Body of pancreas (tissue), 4 donors: Measurements from ENCODE around the gene SLC23A1. TPM values are rescaled to one million over a fixed set of nuclear protein-coding genes. Genes with fewer than 3 reads are reported as not detected.

ENCODE experiments used
- ATAC-seq: fragments of 150-250 bp; one replicate; pipeline ENCODE4 v1.9.1; 2016
- DNase-seq, 4 donors: peaks; one replicate each; pipeline ENCODE4 v3.0.0-alpha.2; 2019
- H3K27ac ChIP-seq, 4 donors: fragments of 200-600 bp; sonication (generic); 1 replicate in 3 of 4; 2 replicates in 1 of 4; pipeline versions ENCODE4 v1.5.1 to v1.6.1; 2016 to 2019; ENCODE audit warnings: mild to moderate bottlenecking in 1 of 4, mixed read lengths in 1 of 4, moderate library complexity in 1 of 4
- H3K27me3 ChIP-seq, 2 donors: fragments of 200-600 bp; sonication (generic); one replicate each; pipeline ENCODE4 v1.6.0; 2016; ENCODE audit warnings: mild to moderate bottlenecking in 1 of 2
- H3K36me3 ChIP-seq, 2 donors: fragments of 200-600 bp; sonication (generic); replicated peaks in 1 of 2; 2 replicates each; pipeline ENCODE4 v1.5.1; 2016; ENCODE audit warnings: low read depth in 2 of 2; ENCODE audit not compliant: insufficient read depth in 1 of 2
- H3K4me1 ChIP-seq: fragments of 200-600 bp; sonication (generic); one replicate; pipeline ENCODE4 v1.6.0; 2016
- H3K4me3 ChIP-seq, 2 donors: fragments of 200-600 bp; sonication (generic); 1 replicate in 1 of 2; 2 replicates in 1 of 2; pipeline ENCODE4 v1.5.1; 2016 to 2019
- H3K9me3 ChIP-seq, 3 donors: fragments of 200-600 bp; sonication (generic); 1 replicate in 2 of 3; 2 replicates in 1 of 3; pipeline ENCODE4 v1.5.1; 2016
- CTCF ChIP-seq, 7 experiments: fragments of 450-650 bp in 4 of 7; fragments of 200-600 bp in 3 of 7; sonication (generic) in 3 of 7; IDR thresholded peaks; one replicate each; pipeline ENCODE4 v1.5.1; 2016 to 2019; ENCODE audit warnings: antibody characterized with exemption in 7 of 7
- POLR2A ChIP-seq, 3 donors: fragments of 450-650 bp; IDR thresholded peaks; one replicate each; pipeline ENCODE4 v1.6.1; 2016; ENCODE audit warnings: antibody characterized with exemption in 3 of 3, mild to moderate bottlenecking in 2 of 3
- WGBS, 2 donors: methylation state at CpG; one replicate each; pipeline ENCODE4 v1.1.5; 2017; 5-methylcytosine and 5-hydroxymethylcytosine counted together
- intact Hi-C: fragments of 100-400 bp; cut with DNase I; formaldehyde crosslinking; loops from one replicate; pipeline ENCODE4 v1.15.1; 2023
- total RNA-seq, 2 donors: library from RNA; depleted of rRNA; stranded (reverse); fragments of >200 nt; gene quantifications; one replicate each; pipeline ENCODE4 v1.1.0, GENCODE V29; 2016

The SLC23A1 gene
- total RNA-seq, 2 donors from 2014 or later: 0.66 to 0.78 TPM

GRCh38 chr5:139371482-139372435 is 11.3 kb downstream of the SLC23A1 start:
- WGBS, 2 donors: 78 to 87% methylated on average over 7 of the region's 7 CpGs
- intact Hi-C loops: no loop called here
- Histone ChIP-seq H3K27me3 (no peaks in the 10 kb centered on the region), H3K4me1 (peaks cover 10% of the 10 kb centered on the region), H3K36me3 (peaks cover 4 to 8% of the 10 kb centered on the region in 2 donors), H3K9me3 (no peaks in the 10 kb centered on the region), H3K4me3 (no peak overlapping the region), H3K27ac (no peak overlapping the region)
- TF ChIP-seq POLR2A (IDR thresholded peaks at IDR 0.05) (no peak), CTCF (IDR thresholded peaks at IDR 0.05) (no peak)
- DNase-seq (no peak), ATAC-seq (no peak)

- ATAC-seq (no peak), DNase-seq (no peak)
- Histone ChIP-seq H3K4me3 (no peak overlapping the region), H3K4me1 (peaks cover 10% of the 10 kb centered on the region), H3K9me3 (no peaks in the 10 kb centered on the region), H3K36me3 (peaks cover 4 to 16% of the 10 kb centered on the region in 2 donors), H3K27me3 (no peaks in the 10 kb centered on the region), H3K27ac (no peak overlapping the region)
- intact Hi-C loops: no loop called here
- TF ChIP-seq POLR2A (IDR thresholded peaks at IDR 0.05) (no peak), CTCF (IDR thresholded peaks at IDR 0.05) (no peak)
- WGBS, 2 donors: 90 to 100% methylated on average over 1 of the region's 1 CpG
These were observed 13.9 kb downstream of the SLC23A1 start for GRCh38 chr5:139369181-139369580.

- peaks cover 5% of the 10 kb centered on the region for H3K4me1 ChIP-seq
- no peak overlapping the region for H3K4me3 ChIP-seq
- H3K27me3 ChIP-seq: no peaks in the 10 kb centered on the region
- no peaks in the 10 kb centered on the region for H3K9me3 ChIP-seq
- intact Hi-C loops: no loop called here
- WGBS, 2 donors: 91 to 93% methylated on average over 2 of the region's 2 CpGs
- no peak for TF ChIP-seq POLR2A (IDR thresholded peaks at IDR 0.05)
- H3K36me3 ChIP-seq: peaks cover 4 to 16% of the 10 kb centered on the region in 2 donors
- no peak overlapping the region for H3K27ac ChIP-seq
- DNase-seq (no peak), ATAC-seq (no peak)
These were observed 14.5 kb downstream of the SLC23A1 start for GRCh38 chr5:139368613-139369012.

- DNase-seq (no peak), ATAC-seq (no peak)
- intact Hi-C loops: no loop called here
- no peak overlapping the region for H3K27ac ChIP-seq
- H3K9me3 ChIP-seq: no peaks in the 10 kb centered on the region
- no peak overlapping the region for H3K4me3 ChIP-seq
- 77 to 87% methylated on average over 2 of the region's 2 CpGs for WGBS, 2 donors
- H3K36me3 ChIP-seq: peaks cover 4 to 10% of the 10 kb centered on the region in 2 donors
- no peak for TF ChIP-seq POLR2A (IDR thresholded peaks at IDR 0.05)
- TF ChIP-seq CTCF (IDR thresholded peaks at IDR 0.05): no peak
- H3K4me1 ChIP-seq: no peaks in the 10 kb centered on the region
- no peaks in the 10 kb centered on the region for H3K27me3 ChIP-seq
These were observed 18.6 kb downstream of the SLC23A1 start for GRCh38 chr5:139364466-139364865.

- H3K36me3 ChIP-seq: peaks cover 4 to 10% of the 10 kb centered on the region in 2 donors
- 63 to 76% methylated on average over 2 of the region's 2 CpGs for WGBS, 2 donors
- H3K4me1 ChIP-seq: no peaks in the 10 kb centered on the region
- DNase-seq (no peak), ATAC-seq (no peak)
- TF ChIP-seq CTCF (IDR thresholded peaks at IDR 0.05) (no peak), POLR2A (IDR thresholded peaks at IDR 0.05) (no peak)
- H3K27me3 ChIP-seq: no peaks in the 10 kb centered on the region
- no peak overlapping the region for H3K4me3 ChIP-seq
- H3K9me3 ChIP-seq: no peaks in the 10 kb centered on the region
- intact Hi-C loops: no loop called here
- H3K27ac ChIP-seq: no peak overlapping the region
These were observed 19.2 kb downstream of the SLC23A1 start for GRCh38 chr5:139363937-139364336.
